Gastrocnemius medialis (tissue), 4 donors: Measurements from ENCODE around the gene GJC2. TPM values are rescaled to one million over a fixed set of nuclear protein-coding genes. Genes with fewer than 3 reads are reported as not detected.

ENCODE experiments used
- ATAC-seq, 2 donors: fragments of 150-250 bp; one replicate each; pipeline ENCODE4 v1.9.1; 2016
- DNase-seq, 2 donors: peaks; one replicate each; pipeline ENCODE4 v3.0.0-alpha.2; 2019
- H3K27ac ChIP-seq, 4 donors: fragments of 200-600 bp; sonication (generic); 1 replicate in 1 of 4; 2 replicates in 3 of 4; pipeline ENCODE4 v1.5.1; 2016 to 2018; ENCODE audit warnings: mild to moderate bottlenecking in 2 of 4, moderate library complexity in 1 of 4
- H3K27me3 ChIP-seq, 3 donors: fragments of 200-600 bp; sonication (generic) in 2 of 3; 1 replicate in 1 of 3; 2 replicates in 2 of 3; pipeline versions ENCODE4 v1.5.1 to v1.6.0; 2016 to 2019; ENCODE audit warnings: mild to moderate bottlenecking in 1 of 3, moderate library complexity in 1 of 3
- H3K36me3 ChIP-seq, 2 donors: fragments of 200-600 bp; sonication (generic) in 1 of 2; one replicate each; pipeline ENCODE4 v1.5.1; 2017 to 2018
- H3K4me1 ChIP-seq, 2 donors: fragments of 200-600 bp; sonication (generic) in 1 of 2; one replicate each; pipeline ENCODE4 v1.5.1; 2016 to 2017; ENCODE audit warnings: mild to moderate bottlenecking in 2 of 2
- H3K4me3 ChIP-seq, 4 donors: fragments of 200-600 bp; sonication (generic) in 3 of 4; 1 replicate in 1 of 4; 2 replicates in 3 of 4; pipeline ENCODE4 v1.5.1; 2016 to 2019; ENCODE audit warnings: mild to moderate bottlenecking in 2 of 4
- H3K9me3 ChIP-seq, 3 donors: fragments of 200-600 bp; sonication (generic) in 2 of 3; 1 replicate in 1 of 3; 2 replicates in 2 of 3; pipeline ENCODE4 v1.5.1; 2016 to 2019
- CTCF ChIP-seq, 5 experiments: fragments of 450-650 bp in 3 of 5; fragments of 200-600 bp in 2 of 5; sonication (generic) in 2 of 5; IDR thresholded peaks in 4 of 5; conservative IDR thresholded peaks in 1 of 5; 1 replicate in 4 of 5; 2 replicates in 1 of 5; pipeline ENCODE4 v1.5.1; 2016 to 2019; ENCODE audit warnings: antibody characterized with exemption in 5 of 5, mild to moderate bottlenecking in 3 of 5, moderate library complexity in 3 of 5
- POLR2A ChIP-seq, 2 donors: fragments of 450-650 bp; IDR thresholded peaks; one replicate each; pipeline ENCODE4 v1.6.1; 2017; ENCODE audit warnings: antibody characterized with exemption in 2 of 2, mild to moderate bottlenecking in 2 of 2, moderate library complexity in 2 of 2
- in situ Hi-C, 4 donors: fragments of 200-750 bp; cut with MboI; loops; one replicate each; pipeline versions ENCODE4 v1.15.0 to v1.8.0; 2017; ENCODE audit warnings: low sequenced_read_pairs in 4 of 4
- intact Hi-C: fragments of 100-400 bp; cut with DNase I; formaldehyde crosslinking; loops from one replicate; pipeline ENCODE4 v1.15.1; 2023; ENCODE audit warnings: low total_unique reads
- total RNA-seq, 4 donors: library from RNA; depleted of rRNA; stranded (reverse); fragments of >200 nt; gene quantifications; one replicate each; pipeline versions ENCODE4 v1.1.0 to v1.2.3, GENCODE V29; 2016

The GJC2 gene
- total RNA-seq, 4 donors from 2014 or later = 0.26 to 0.64 TPM; not detected in 2

GRCh38 chr1:228142701-228143136 is 7.0 kb upstream of the GJC2 start:
- Histone ChIP-seq H3K27ac (peak overlapping the region; percentile 94 to 99 (median 96)), H3K36me3 (peaks cover 0 to 17% of the 10 kb centered on the region in 2 donors), H3K27me3 (no peaks in the 10 kb centered on the region), H3K4me3 (peak overlapping the region in 1 of 4 donors; percentile 96), H3K9me3 (no peaks in the 10 kb centered on the region), H3K4me1 (peaks cover 32 to 37% of the 10 kb centered on the region in 2 donors)
- ATAC-seq (no peak), DNase-seq (no peak)
- in situ Hi-C loops (no loop called here), intact Hi-C loops (no loop called here)
- TF ChIP-seq CTCF (IDR thresholded peaks at IDR 0.05 in 4 of 5, conservative IDR thresholded peaks at IDR 0.05 in 1 of 5) = no peak
- no peak for TF ChIP-seq POLR2A (IDR thresholded peaks at IDR 0.05)

- Histone ChIP-seq H3K4me3 (no peak overlapping the region), H3K27me3 (no peaks in the 10 kb centered on the region), H3K27ac (no peak overlapping the region), H3K9me3 (no peaks in the 10 kb centered on the region), H3K4me1 (peaks cover 32 to 37% of the 10 kb centered on the region in 2 donors), H3K36me3 (peaks cover 0 to 26% of the 10 kb centered on the region in 2 donors)
- TF ChIP-seq CTCF (IDR thresholded peaks at IDR 0.05 in 4 of 5, conservative IDR thresholded peaks at IDR 0.05 in 1 of 5) = no peak
- TF ChIP-seq POLR2A (IDR thresholded peaks at IDR 0.05) = no peak
- ATAC-seq (no peak), DNase-seq (no peak)
- in situ Hi-C loops (no loop called here), intact Hi-C loops (no loop called here)
Measured at GRCh38 chr1:228143480-228144192, 6.1 kb upstream of the GJC2 start.

GRCh38 chr1:228144193-228144992 is 5.3 kb upstream of the GJC2 start:
- no peak for ATAC-seq
- H3K4me1 ChIP-seq = peaks cover 32 to 41% of the 10 kb centered on the region in 2 donors
- in situ Hi-C loops = no loop called here
- H3K4me3 ChIP-seq = no peak overlapping the region
- intact Hi-C loops = no loop called here
- H3K27ac ChIP-seq = no peak overlapping the region
- TF ChIP-seq CTCF (IDR thresholded peaks at IDR 0.05 in 4 of 5, conservative IDR thresholded peaks at IDR 0.05 in 1 of 5) (no peak), POLR2A (IDR thresholded peaks at IDR 0.05) (no peak)
- no peak for DNase-seq
- H3K36me3 ChIP-seq = peaks cover 0 to 30% of the 10 kb centered on the region in 2 donors
- H3K27me3 ChIP-seq = no peaks in the 10 kb centered on the region
- no peaks in the 10 kb centered on the region for H3K9me3 ChIP-seq

DNA sequence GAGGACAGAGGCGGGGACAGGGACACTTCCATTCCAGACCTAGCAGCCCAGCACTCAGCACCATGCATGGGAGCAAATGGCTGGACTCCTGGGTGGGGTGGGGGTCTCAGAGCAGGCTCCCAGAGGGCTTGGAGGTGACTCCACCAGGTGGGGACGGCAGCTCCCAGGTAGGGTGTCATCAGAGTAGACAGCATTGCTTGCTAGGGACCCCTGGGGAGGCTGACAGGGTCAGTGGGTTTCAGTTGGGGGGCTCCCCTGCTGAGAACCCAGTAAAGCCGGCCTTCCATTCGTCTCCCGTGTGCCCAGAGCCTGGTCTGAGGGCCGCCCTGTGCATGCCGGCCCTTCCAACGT is 4.8 kb upstream of the GJC2 start:
- no peak overlapping the region for H3K27ac ChIP-seq
- H3K27me3 ChIP-seq = no peaks in the 10 kb centered on the region
- in situ Hi-C loops = no loop called here
- DNase-seq (no peak), ATAC-seq (no peak)
- TF ChIP-seq CTCF (IDR thresholded peaks at IDR 0.05 in 4 of 5, conservative IDR thresholded peaks at IDR 0.05 in 1 of 5) (no peak), POLR2A (IDR thresholded peaks at IDR 0.05) (no peak)
- H3K9me3 ChIP-seq = no peaks in the 10 kb centered on the region
- intact Hi-C loops = no loop called here
- no peak overlapping the region for H3K4me3 ChIP-seq
- H3K4me1 ChIP-seq = peaks cover 32 to 41% of the 10 kb centered on the region in 2 donors
- peaks cover 0 to 30% of the 10 kb centered on the region in 2 donors for H3K36me3 ChIP-seq
